ENCODE results near the gene MVB12B. TPM values are rescaled to one million over a fixed set of nuclear protein-coding genes. Genes with fewer than 3 reads are reported as not detected.
A peak's percentile ranks its signal among the peaks of the same experiment; 100 is the strongest.

Gene MVB12B
- total RNA-seq, 1 donor from 2014 or later, result 47.8 TPM

DNA sequence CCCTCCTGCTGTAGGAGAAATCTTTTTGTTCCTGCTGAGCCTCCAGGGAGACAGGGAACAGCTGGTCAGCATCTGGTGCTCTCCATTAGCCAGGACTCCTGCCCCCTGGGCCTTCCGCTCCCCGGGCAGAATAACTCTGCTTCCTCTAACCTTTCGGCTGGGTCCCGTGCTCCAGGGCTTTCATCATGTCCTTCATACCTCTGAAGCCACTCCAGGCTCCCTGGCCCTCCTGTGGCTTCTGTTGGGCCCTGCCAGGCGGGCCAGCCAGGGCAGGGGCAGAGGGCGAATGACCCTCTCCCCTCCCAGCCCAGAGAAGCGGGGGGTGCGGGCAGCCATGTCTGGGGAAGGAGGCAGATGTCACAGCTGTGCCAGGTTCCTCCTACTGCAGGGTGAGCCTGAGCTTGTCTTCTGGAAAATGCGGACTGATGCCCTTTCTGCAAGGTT lies 205.4 kb downstream of the MVB12B start:
- Histone ChIP-seq H3K9me3 (no peaks in the 10 kb centered on the region), H3K27ac (peak overlapping the region; percentile 27), H3K4me1 (peaks cover 10% of the 10 kb centered on the region), H3K27me3 (ENCODE audit: low read depth) (peaks cover 18% of the 10 kb centered on the region), H3K4me3 (no peak overlapping the region), H3K36me3 (no peaks in the 10 kb centered on the region)
- DNase-seq (peak; percentile 59), ATAC-seq (peak; percentile 47 to 49)
- intact Hi-C loops (cut with DNase I), result no loop called here
- TF ChIP-seq, protein P1, sequence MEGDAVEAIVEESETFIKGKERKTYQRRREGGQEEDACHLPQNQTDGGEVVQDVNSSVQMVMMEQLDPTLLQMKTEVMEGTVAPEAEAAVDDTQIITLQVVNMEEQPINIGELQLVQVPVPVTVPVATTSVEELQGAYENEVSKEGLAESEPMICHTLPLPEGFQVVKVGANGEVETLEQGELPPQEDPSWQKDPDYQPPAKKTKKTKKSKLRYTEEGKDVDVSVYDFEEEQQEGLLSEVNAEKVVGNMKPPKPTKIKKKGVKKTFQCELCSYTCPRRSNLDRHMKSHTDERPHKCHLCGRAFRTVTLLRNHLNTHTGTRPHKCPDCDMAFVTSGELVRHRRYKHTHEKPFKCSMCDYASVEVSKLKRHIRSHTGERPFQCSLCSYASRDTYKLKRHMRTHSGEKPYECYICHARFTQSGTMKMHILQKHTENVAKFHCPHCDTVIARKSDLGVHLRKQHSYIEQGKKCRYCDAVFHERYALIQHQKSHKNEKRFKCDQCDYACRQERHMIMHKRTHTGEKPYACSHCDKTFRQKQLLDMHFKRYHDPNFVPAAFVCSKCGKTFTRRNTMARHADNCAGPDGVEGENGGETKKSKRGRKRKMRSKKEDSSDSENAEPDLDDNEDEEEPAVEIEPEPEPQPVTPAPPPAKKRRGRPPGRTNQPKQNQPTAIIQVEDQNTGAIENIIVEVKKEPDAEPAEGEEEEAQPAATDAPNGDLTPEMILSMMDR (IDR thresholded peaks at IDR 0.05), result no peak

DNA sequence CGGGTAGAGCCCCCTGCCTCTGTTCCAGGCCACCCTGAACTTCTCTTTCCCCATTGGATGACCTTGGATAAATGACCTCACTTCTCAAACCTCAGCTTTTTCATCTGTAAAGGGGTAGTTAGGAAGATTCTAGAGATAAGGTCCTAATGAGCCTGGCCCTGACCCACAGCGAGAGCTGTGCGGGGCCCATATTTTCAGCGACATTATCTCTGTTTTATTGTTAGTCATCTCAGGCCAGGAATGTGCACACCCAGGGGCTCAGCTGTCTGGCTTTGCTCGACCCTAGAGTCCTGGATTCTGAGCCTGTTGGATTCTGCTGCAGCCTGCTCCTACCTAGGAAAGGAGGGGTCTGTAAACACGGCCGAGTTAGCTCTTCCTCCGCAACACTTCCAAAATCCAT lies 205.9 kb downstream of the MVB12B start:
- peak overlapping the region; percentile 46 for H3K27ac ChIP-seq
- H3K36me3 ChIP-seq, result no peaks in the 10 kb centered on the region
- no peak for DNase-seq
- peaks cover 22% of the 10 kb centered on the region for H3K27me3 ChIP-seq (ENCODE audit: low read depth)
- intact Hi-C loops (cut with DNase I), result no loop called here
- ATAC-seq, result peak in 1 of 2 donors; percentile 24
- no peak overlapping the region for H3K4me3 ChIP-seq
- TF ChIP-seq, protein P1 (IDR thresholded peaks at IDR 0.05), result no peak
- peaks cover 10% of the 10 kb centered on the region for H3K4me1 ChIP-seq
- H3K9me3 ChIP-seq, result no peaks in the 10 kb centered on the region

DNA sequence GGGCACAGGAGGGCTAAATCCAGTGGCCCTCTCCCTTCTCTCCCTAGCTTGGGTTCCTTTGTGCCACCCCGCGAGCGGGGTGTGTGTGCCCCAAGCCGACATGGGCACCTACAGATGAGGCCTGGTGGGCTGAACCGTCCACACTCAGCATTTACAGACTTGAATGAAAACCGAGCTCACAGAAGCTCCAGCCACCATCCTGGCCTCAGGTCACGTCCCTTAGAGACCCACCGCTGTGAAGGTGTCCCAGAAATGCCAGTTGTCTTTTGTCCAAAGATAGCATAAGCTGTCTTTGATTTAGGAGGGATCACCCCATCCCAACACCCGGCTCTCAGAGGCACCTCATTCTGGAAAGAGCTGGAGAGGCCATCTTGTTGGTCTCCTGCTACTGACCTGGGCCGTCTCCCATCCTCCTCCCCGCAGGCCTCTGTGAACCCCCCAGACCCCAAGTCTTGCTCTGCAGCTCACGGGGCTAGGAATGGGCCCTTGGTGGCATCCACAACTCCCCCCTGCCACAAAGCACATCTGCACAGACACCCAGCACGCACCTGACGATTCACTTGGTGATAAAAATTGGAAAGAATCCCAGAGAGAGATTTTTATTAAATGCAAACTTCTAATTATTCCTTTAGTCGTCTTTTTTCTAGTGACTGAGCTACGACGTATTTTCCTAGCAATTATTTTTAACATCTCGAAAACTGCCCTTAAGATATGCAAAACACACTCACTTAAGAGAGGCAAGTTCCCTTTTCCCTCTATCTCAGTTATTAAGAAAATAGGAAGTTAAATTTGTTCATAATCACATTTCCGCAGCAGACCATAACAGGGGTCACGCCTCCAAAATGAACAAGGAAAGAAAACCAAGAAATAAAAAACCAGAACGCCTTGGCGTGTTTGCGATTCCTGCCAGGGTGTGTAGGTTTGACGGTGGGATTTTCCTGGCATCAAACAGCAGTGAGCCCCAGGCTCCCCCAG lies 206.6 kb downstream of the MVB12B start:
- H3K27me3 ChIP-seq (ENCODE audit: low read depth), result peaks cover 22% of the 10 kb centered on the region
- peaks cover 10% of the 10 kb centered on the region for H3K4me1 ChIP-seq
- no peaks in the 10 kb centered on the region for H3K36me3 ChIP-seq
- DNase-seq (peak; percentile 36), ATAC-seq (peak; percentile 39 to 53)
- no peak overlapping the region for H3K4me3 ChIP-seq
- H3K27ac ChIP-seq, result peak overlapping the region; percentile 58
- TF ChIP-seq, protein P1 (IDR thresholded peaks at IDR 0.05), result no peak
- no peaks in the 10 kb centered on the region for H3K9me3 ChIP-seq
- intact Hi-C loops (cut with DNase I), result no loop called here

DNA sequence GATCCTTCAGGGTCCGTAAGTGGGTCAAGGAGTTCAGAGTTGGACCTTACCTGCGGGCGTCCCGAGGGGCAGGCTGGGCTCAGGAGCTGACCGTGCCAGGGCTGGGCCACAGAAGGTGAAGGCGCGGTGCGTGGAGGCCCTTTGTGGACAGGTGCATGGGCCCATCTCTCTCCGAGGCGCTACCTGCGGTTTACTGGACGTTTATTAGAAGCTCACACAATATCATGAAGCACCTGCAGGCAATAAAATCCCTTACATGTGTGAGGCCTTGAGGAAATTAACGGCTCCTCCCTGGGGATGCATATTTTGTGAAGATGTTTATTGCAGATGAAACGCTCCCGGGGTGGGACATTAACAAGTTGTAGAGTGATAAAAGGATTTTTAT lies 207.3 kb downstream of the MVB12B start:
- H3K27me3 ChIP-seq (ENCODE audit: low read depth), result peaks cover 22% of the 10 kb centered on the region
- TF ChIP-seq, protein P1 (IDR thresholded peaks at IDR 0.05), result no peak
- no peaks in the 10 kb centered on the region for H3K36me3 ChIP-seq
- ATAC-seq (no peak), DNase-seq (peak; percentile 49)
- H3K27ac ChIP-seq, result peak overlapping the region; percentile 58
- no peak overlapping the region for H3K4me3 ChIP-seq
- H3K9me3 ChIP-seq, result no peaks in the 10 kb centered on the region
- intact Hi-C loops (cut with DNase I), result no loop called here
- H3K4me1 ChIP-seq, result peaks cover 10% of the 10 kb centered on the region

DNA sequence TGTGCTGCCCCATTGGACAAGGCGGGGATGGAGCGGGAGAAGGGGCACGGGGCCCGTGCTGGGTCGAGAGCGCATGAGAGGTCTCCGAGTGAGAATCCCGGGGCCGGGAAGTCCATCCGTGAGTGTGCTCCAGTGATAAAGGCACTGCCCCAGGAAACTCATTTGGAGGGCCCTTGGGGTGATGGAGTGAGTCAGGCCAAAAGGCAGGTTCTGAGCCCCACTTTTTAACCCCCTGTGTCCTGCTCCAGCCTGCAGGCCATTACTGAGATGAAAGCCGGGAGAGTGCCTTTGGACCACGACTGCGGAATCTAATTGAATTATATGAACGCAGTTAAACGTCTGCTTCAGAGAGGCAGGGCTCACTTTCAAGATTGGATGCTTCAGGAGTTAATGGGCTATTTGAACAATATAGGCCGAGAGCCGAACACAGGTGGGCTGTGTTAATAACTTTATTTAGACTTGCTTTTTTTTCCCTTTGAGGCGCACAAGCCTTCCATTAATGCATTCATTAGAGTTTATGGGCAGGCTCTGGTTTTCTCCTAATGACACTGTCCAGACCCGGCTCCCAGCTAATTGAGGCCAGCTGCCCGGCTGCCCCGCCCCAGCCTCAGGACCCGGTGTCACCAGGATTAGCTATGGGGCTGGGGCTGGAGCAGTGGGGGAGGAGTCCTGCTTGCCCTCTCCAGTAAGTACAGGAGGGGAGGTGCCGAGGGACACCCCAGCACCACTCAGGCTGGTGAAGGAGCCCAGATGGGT lies 208.0 kb downstream of the MVB12B start:
- Histone ChIP-seq H3K27me3 (ENCODE audit: low read depth) (peaks cover 22% of the 10 kb centered on the region), H3K36me3 (no peaks in the 10 kb centered on the region), H3K4me1 (peaks cover 10% of the 10 kb centered on the region), H3K4me3 (no peak overlapping the region), H3K9me3 (no peaks in the 10 kb centered on the region), H3K27ac (no peak overlapping the region)
- ATAC-seq (no peak), DNase-seq (peak; percentile 35)
- intact Hi-C loops (cut with DNase I), result no loop called here
- TF ChIP-seq, protein P1 (IDR thresholded peaks at IDR 0.05), result no peak
